Stimulated activated CD4-positive, alpha-beta T cell treated with anti-CD3 and anti-CD28 coated beads, Interleukin-4, amount 100 ng/mL, for 48 hours (primary cell): ENCODE results near the gene GPC6.
"Not testable (repeated sequence)": the region's sequence is repeated elsewhere in the genome, so short reads cannot be mapped to it uniquely, and the experiment has no call there.

Experiments used
- DNase-seq, 2 donors: peaks; one replicate each; pipeline ENCODE4 v3.0.0-alpha.2; 2020; ENCODE audit warnings: low read depth in 2 of 2

GPC6 gene

DNA sequence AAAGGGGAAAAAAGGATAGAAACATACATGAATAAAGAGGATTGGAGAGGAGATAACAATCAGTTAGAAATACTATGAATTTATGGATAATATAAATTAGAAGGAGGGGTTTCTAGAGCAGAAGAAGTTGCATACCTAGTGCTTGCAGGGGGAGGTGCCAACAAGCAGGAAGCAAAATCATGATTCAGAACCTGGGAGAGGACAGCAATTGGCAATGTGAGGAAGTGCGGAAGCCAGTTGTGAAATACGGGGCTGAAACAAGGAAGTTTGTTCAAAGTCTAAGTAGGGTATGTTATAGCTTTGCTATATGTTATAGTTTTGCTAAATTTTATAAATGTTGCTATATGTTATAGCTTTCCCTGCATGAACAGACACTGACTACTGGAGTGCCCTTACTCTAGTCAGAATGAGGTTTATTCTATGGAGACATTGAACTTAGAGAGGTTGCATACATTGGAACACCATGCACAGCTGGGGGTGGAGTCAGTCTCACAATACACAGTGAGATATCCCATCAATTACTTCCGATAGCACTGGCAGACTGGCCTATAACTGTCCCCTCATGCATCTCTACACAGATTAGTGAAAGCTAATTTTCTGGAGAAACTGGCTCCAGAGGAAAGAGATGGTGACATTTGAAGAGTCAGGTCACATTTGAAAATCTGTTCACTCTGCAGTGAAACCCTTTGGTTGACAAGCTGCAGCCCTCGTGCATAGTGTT lies 92.1 kb downstream of the GPC6 start:
- no peak for DNase-seq

DNA sequence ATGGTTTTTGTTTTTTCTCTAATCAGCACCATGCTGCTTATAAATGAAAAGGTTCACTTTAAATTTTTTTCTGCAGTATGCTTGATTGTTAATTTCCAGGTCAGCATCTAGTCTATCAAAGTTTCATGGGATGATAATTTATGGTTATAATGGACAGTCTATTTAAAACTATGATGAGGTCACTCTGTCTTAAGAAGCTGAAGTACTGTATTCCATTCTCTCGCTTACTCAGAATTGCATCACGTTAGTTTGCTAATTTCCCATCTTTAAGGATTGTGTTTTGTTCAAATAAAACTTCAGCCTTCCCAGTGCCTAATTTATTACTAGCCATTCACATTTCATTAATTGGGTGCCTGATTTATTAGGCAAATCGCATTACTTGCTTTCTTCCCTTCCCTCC lies 94.3 kb downstream of the GPC6 start:
- no peak for DNase-seq

DNA sequence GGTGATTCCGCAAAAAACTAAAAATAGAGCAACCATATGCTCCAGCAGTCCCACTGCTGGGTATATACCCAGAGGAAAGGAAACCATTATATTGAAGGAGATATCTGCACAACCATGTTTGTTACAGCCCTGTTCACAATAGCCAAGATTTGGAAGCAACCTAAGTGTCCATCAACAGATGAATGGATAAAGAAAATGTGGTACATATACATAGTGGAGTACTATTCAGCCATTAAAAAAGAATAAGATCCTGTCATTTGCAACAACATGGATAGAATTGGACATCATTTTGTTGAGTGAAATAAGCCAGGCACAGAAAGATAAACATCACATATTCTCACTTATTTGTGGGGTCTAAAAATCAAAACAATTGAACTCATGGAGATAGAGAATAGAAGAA lies 97.3 kb downstream of the GPC6 start:
- not testable (repeated sequence) for DNase-seq

DNA sequence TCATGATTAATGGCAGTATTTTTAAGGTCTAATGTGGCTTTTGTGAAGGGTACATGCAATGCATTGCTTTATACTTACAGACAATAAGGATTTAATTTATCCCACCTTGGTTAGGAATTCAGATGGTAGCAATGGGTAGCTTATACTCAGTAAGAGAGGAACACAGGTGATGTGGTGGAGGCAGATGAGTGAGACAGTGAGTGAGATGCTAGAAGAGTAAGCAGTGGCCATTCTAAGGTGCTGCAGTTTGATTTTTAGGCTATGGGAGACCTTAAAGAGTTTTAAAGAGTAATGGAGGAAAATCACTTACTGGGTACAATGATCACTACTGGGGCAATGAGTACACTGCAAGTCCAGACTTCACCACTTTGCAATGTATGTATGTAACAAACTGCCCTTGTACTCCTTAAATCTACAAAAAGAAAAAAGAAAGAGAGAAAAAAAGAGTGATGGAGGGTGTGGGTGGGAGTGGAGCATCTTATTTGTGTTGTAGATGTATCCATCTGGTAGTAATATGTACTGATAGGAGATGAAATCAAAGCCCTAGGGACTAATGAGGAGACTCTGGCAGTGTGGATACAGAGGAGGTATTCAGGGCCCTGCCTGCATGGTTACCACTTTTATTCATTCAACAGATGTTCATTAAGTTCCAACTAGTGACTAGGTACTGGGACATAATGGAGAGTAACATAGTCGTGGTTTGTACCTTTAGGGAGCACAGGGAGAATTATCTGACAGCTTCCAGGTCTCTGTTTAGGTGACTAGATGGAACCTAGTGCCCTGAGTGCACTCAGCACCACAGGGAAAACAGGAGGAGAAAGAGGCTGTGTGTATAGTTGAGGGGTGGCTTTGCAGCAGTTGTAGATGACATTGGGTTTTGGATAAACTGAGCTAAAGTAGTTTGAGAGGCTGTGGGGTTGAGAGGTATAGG lies 99.0 kb downstream of the GPC6 start:
- DNase-seq: no peak

DNA sequence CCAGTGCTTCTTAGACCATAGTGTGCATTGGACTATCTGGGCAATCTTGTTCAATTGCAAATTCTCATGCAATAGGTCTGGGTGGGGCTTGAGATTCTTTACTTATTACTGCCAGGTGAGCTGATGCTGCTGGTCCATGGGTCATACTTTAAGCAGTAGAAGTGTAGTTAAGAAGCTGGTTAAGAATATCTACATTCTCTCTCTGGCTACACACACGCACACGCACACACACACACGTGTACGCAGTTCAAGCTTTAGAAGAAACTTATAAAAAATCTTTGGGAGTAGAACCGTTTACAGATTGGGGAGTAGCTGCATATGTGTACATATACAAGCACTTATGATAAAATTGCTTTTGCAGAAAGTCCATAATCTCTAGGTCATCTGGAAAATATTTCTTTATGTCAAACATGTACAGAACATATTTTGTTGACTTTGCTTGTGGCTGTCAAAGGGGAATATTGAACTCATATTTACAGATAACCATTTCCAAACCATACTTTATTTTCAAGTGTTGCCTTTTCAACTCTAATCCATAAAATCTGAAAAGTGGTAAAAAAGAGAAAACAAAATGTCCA lies 99.7 kb downstream of the GPC6 start:
- DNase-seq: no peak

DNA sequence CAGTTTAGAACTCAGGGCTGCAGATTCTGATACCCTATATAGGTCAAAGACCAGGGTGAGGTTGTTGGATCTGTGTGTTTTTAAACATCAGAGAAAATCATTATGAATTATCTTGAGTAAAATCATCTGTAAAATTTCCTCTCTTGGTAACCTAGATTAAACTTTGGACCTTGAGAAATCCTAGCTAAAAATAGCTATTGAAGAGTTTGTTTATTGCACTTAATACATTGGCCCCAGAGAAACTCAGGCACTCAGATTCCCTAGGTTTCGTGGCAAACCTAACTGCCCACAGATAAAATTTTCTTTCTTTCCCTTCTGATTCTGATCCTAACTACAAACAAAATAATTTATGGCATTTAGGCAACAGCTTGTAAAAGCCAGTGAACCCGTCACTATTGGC lies 102.3 kb downstream of the GPC6 start:
- DNase-seq: no peak

DNA sequence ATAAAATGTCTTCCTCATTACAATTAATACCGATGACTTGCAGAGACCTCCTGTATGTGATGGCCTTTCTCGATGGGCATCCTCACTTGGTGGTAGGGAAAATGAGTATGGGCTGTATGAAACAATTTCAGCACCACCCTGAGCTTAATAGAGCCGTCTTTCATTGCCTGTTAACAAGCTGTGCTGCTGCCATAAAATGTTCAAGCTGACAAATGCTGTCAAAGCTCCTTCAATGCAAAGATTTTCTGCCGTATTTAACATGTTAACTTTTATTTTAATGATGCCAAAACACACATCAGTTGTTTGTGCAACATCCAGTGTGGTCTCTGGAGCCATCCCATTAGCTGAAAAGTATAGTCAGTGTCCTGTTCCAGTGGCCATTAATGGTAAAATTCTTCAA lies 110.1 kb downstream of the GPC6 start:
- DNase-seq: no peak

DNA sequence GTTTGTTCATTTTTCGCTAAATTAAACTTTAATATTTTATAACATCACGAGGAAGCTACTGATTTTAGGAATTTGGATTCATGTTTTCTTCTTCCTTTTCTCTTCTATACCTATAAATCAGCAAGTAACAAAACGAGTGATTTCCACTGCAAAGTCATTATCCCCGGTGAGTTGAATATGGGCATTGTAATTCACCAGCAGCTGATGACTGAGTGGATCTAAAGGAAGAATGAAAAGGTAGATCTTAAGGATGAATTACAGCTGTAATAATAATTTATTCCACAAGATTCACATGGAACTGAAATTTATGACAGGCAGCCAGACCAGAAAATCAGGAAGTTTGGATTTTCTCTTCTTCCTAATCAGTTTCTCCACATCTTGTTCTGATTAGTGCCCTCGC lies 111.4 kb downstream of the GPC6 start:
- no peak for DNase-seq

DNA sequence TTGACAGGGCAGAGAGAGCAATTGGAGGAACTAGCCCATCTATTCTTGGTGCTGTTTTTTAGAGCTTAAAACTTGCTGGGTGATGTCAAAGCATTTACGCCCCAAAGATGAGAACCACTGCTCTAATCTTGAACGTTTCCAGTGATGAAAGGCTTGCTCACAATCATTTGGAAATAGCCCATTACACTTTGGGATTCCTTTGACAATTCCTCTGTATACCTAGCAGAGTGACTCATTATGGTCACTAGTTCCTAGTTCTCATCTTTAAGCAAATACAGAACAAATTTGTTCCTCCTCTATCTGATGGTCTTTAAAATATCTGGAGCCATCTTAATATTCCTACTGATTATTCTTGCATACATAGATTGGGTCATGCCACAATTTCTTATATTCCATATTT lies 112.3 kb downstream of the GPC6 start:
- no peak for DNase-seq

DNA sequence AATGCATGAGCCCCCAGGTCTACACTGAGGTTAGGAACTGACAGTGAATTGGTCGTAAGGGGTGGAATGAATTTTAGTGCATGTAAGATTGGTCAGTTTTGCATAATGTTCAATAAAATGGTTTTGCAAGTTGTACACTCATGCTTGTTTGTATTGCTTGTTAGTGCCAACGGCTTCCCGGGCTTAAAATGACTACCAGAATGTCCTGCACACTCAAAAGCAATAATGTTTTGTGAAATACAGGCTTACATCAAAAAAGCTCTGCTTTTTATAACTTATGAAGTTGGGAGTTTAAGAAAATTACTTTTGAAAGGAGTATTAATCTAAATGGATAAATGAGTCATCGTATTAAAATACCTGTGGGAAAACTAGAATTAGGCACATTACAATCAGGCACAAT lies 112.9 kb downstream of the GPC6 start:
- no peak for DNase-seq

DNA sequence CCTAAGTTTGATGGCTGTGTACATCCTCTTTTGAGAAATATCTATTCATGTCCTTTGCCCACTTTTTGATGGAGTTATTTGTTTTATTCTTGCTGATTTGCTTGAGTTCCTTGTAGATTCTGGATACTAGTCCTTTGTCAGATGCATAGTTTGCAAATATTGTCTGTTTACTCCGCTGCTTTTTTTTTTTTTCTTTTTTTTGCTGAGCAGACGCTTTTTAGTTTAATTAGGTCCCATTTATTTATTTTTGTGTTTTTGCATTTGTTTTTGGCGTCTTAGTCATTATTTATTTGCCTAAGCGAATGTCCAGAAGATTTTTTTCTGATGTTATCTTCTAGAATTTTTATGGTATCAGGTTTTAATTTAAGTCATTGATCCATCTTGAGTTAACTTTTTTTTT lies 114.9 kb downstream of the GPC6 start:
- no peak for DNase-seq

DNA sequence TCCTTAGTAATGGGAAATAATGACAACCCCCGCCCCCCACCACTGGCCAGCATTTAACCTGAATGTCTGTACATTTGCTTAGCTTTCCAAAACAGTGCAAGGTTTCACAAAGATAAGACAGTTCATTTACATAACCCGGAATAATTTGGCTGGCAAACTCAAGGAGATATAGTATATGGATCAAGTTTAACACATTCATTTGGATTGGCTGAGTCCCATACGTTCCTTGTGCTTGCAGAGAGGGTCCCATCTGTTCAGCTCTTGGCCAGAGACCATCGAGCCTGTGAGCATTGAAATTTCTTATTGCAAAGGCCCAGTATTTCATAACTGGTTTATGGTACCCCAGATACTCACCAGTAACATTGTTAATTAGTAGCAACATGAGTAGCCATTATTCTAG lies 116.5 kb downstream of the GPC6 start:
- DNase-seq: no peak

DNA sequence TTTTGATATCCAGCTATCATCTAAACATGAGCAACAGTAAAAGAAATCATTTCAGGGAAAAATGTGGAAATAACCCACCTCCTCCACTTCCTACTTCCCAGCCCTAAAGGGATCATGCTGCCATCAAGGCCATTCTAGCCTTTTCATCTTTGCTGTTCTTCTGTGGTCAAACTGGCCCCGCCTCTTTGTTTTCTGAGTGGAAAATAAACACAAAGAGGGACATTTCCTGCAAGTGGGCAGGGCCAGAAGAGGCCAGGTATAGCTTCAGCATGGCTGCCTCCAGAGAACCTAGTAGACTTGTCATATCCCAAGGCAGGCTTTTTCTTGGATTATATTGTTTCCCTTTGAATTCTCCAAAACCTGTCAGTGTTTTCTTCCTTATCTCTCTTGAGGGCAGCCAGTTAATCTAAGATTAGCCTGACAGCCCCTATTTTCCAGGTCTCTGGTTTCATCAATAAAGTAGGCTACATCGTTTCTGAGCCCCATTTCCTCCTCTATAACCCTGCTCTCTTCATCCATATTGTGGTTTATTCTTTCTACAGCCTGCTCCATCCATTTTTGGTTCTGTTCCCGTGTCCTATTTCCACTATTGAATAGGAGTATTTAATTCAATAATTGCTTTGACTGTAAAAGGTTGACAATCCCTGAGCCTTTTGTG lies 117.6 kb downstream of the GPC6 start:
- no peak for DNase-seq

DNA sequence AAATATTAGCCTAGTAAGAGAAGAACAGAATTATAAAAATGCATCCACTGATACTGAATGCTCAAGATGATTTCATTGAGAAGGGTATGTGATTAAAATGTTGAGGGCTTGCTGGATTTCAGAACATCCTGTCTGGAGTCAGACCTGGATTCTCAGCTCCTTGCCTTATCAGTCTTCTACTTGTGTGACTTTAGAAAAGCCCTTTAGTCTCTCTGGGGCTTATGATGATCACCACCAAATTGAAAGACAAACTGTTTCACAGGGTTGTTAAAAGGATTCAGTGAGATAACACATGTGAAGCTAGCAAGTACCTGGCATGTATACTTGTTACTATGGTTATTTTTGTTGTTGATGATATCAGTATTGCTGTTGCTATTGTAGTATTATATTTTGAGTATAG lies 118.4 kb downstream of the GPC6 start:
- DNase-seq: no peak

DNA sequence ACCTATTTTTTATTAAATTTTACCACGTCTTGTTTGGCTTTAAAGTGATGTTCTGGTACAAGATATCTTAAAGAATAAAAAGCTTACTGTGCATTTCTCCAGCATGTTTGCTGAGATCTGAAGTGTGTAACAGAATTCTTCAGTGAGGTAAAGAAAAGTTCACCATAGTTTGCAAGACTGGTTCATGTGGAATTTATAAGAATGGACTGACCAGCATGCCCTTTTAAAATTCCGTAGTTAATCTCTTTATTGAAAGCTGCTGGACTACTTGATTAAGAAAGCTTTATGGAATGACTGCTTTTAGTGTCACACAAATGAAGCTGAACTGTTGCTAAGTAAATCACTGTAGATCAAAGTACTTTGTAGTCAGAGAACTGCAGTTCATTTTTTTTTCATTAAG lies 119.2 kb downstream of the GPC6 start:
- no peak for DNase-seq

DNA sequence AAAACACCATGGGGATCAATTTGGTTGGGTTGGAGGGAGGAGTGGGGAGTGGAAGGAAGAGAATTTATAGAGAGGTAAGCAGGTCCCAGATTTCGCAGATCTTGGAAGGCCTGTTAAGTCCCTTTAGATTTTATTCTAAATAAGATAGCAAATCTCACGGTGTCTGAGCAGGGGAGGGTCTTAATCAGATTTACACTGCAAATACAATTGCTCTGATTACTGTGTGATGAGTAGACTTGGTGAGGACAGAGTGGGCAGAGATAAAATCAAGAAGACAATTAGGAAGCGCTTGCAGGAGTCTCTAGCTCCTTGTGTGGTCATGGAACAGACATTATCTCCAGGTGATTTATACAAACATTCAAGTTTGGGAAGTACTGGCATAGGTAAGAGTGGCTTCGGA lies 126.0 kb downstream of the GPC6 start:
- DNase-seq: no peak

DNA sequence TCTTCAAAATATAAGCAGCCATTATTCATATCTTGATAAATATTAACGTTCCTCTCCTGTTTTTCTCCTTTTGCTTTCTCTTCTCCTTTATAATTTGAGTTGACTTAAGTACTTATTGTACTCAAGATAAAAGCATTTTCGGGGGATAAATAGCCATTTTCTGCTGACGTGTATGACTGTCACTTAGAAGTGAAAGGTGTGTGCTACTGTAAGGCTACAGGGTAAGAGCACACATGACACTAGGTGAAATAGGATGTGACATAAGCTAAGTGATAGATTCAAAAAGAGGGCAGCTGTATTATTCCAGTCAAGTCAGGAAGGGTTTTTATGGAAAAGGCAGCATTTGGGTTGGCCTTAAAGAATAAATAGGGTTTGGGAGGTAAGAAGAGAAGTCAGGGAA lies 128.5 kb downstream of the GPC6 start:
- no peak for DNase-seq

DNA sequence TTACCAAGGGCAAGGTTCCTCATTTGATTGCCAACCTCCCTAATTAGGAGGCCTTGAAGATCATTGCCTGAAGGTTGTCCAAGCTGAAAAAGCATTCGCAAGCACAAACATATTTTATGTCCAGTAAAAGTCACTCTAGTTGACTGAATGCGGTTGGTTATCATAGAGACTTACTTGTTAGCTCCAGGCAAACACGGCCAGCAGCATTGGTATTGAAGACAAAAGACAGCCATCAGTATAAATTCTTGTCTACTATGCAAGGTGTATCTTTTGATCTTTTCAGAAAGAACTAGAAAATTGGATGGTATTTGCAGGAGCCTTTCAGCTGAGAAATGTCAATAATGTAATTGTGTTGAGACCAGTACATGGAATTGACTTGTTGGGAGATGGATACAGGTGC lies 129.9 kb downstream of the GPC6 start:
- DNase-seq: no peak

DNA sequence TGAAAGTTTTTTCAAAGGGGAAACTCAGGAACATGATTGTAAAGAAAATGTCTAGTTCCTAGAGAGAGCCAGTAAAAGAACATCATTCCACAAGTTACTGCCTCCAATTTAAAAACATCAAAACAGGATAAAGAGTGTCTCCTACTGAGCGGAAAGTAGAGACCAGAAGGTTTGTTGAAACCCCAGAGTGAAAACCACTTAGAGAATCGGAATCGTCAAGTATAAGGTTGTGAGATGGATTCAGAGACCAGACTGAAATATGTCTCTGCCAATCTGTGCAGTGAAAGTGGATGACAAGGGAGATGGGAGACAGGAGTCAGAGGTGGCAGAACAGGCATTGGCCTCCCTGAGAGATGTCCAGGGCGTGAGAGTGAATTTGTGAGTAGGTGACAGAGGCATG lies 133.4 kb downstream of the GPC6 start:
- DNase-seq: no peak

DNA sequence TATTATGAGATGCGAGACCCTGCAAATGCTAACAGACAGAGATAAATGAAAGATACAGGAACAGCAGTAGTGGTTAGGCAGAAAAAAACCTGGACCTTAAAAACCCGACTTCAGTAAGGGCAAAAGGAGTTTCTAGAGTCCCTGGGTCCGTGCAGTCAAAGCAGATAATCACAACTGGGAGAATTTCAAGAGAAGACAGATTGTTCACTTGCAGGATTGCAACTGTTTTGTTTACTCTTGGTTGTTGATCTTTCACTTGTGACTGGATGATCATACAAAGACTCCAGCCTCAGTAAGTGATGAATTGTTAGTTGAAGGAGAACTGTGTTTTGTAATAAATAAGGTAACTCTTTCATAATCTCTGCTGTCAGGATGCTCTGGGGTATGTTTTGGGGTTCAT lies 135.1 kb downstream of the GPC6 start:
- no peak for DNase-seq

DNA sequence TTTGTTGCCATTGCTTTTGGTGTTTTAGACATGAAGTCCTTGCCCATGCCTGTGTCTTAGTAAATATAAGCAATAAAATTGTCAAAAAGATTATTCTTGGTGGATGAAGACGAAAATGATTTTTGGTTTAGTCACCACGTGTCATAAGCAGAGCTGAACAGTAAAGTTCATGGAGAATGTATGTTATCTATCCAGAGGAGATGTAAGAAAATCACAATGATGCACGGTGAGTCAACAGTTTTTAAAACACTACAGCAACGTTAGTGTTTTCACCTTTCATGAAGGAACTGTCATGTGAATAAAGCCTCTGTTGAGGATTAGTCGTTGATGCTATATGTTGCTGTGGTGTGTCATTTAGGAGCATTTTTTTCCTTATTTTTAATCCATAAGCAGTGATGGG lies 137.6 kb downstream of the GPC6 start:
- DNase-seq: no peak

DNA sequence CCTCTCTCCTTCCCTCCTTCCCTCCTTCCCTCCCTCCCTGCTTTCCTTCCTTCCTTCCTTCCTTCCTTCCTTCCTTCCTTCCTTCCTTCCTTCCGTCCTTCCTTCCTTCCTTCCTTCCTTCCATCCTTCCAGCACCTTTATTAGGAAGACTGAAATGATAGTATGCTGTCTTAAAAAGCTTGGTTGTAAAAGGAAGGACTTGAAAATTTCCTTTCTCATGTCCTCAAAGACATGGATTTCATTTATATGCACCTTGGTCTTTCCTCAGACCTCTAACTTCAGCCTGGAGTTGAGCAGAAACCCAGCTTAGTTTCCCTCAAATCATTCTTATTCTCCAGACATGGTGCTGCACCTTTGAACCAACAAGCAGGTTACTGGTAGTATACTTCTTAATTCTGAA lies 141.7 kb downstream of the GPC6 start:
- no peak for DNase-seq
